LNCAP (cell line): ENCODE measurements around the gene NLRP6.

Experiments
- CTCF ChIP-seq: fragments of 450-650 bp; IDR thresholded peaks from 2 replicates; pipeline ENCODE4 v1.5.1; 2017; ENCODE audit warnings: mild to moderate bottlenecking

NLRP6 gene

GRCh38 chr11:295351-296170 lies 17.4 kb downstream of the NLRP6 start:
- TF ChIP-seq CTCF, result no peak

- TF ChIP-seq CTCF, result no peak
Measured at GRCh38 chr11:296171-297050, 18.2 kb downstream of the NLRP6 start.

GRCh38 chr11:297051-297585 lies 18.9 kb downstream of the NLRP6 start:
- TF ChIP-seq CTCF, result no peak

- TF ChIP-seq CTCF, result no peak
Measured at GRCh38 chr11:297586-298405, 19.6 kb downstream of the NLRP6 start.

GRCh38 chr11:298406-299065 lies 20.3 kb downstream of the NLRP6 start:
- TF ChIP-seq CTCF, result no peak

GRCh38 chr11:299081-299891 lies 21.1 kb downstream of the NLRP6 start, which contains the start of gene IFITM5:
TSS of gene IFITM5 (minus strand) at chr11:299526. CDS start at chr11:299490, 36 bp downstream.
- no peak for TF ChIP-seq CTCF
